HG03565 (cell line): ENCODE data around the gene THAP10.

Experiments
- ATAC-seq: cut with Tn5 transposase; IDR thresholded peaks from one replicate; pipeline ENCODE4 v1.9.1; 2021; ENCODE audit warnings: mild to moderate bottlenecking, moderate library complexity; ENCODE audit not compliant: unreplicated experiment

The THAP10 gene

GRCh38 chr15:70854666-70854976 is 37.6 kb downstream of the THAP10 start:
- no peak for ATAC-seq

DNA sequence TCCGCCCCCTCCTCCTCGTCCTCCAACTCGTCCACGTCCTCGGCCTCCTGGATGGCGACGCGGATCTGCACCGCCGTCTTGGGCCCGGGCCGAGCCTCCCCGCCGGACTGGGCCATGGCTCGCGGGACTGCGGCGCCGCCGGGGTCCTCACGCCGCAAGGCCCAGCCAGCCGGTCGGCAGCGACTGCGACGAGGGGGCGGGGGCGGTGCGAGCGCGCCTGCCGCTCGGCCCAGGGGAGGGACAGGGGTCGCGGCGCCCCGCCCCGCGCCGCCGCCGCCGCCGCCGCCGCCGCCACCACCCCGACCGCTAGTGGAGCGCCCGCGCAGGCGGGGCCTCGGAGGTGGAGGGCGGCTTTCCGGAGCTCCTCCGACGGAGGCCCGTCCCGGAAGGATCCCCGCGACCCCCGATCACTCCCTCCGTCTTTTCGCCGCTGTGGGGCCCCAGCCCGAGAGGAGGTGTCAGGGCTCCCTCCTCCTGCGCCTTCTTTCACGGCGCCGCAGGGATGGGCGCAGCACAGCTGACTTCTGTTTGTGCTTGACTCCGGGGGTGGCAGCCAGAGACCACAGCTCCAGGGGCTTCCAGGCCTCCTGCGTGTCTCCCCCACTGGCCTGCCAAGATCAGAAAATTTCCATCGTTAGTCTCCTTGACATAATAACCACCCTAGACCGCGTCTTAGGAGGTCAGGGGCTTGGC is 38.1 kb downstream of the THAP10 start, which contains the start of gene LARP6:
LARP6 (minus strand) TSS at position 185 of the 693 bp plus-strand sequence; CDS start at position 116, 69 bp downstream.
- ATAC-seq, result no peak

GRCh38 chr15:70853318-70853972 is 38.8 kb downstream of the THAP10 start:
- no peak for ATAC-seq

- no peak for ATAC-seq
Observed at GRCh38 chr15:70852501-70853317, 39.5 kb downstream of the THAP10 start.

DNA sequence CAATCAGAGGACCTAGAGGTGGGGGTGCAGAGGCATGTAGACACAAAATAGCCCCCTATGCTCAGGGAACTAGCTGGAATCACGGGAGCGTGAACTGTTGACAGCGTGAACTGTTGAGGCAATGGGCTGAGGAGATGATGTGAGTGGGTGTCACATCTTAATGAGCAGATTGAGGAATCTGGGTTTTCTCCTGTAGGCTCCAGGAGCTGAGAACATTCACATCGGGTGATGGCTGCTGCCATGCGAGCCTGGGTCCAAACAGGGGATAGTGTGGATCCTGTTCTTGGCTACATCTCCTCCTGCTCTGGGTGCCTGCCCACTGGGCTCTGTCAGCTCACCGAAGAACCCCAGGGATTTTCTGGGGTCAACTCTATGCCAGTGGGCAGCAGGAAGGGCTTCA is 40.3 kb downstream of the THAP10 start:
- ATAC-seq, result no peak

- ATAC-seq, result no peak
Observed at GRCh38 chr15:70845602-70846360, 46.5 kb downstream of the THAP10 start.

GRCh38 chr15:70837476-70837875 is 54.8 kb downstream of the THAP10 start:
- no peak for ATAC-seq

GRCh38 chr15:70835841-70836240 is 56.4 kb downstream of the THAP10 start:
- no peak for ATAC-seq

GRCh38 chr15:70835415-70835814 is 56.8 kb downstream of the THAP10 start:
- no peak for ATAC-seq

DNA sequence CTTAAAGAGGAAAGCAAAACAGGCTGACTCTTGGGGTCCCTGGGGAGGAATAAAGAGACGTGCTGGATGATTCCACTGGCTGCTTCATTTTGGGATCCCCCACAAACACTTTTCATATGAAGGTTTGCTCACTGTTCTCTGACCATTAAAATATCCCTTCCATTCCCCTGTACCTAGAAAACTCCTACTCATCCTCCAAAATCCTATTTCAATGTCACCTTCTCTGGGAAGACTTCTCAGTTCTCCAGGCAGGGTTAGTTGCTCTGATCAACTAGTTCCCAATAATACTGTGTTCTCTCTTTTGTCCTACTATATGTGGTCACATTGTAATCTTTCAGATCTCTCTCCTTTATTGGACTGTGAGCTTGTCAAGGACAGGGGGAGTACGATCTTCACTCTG is 57.2 kb downstream of the THAP10 start:
- ATAC-seq, result no peak

- ATAC-seq, result no peak
Observed at GRCh38 chr15:70833861-70834765, 58.1 kb downstream of the THAP10 start.

GRCh38 chr15:70833422-70833821 is 58.8 kb downstream of the THAP10 start:
- ATAC-seq, result no peak

DNA sequence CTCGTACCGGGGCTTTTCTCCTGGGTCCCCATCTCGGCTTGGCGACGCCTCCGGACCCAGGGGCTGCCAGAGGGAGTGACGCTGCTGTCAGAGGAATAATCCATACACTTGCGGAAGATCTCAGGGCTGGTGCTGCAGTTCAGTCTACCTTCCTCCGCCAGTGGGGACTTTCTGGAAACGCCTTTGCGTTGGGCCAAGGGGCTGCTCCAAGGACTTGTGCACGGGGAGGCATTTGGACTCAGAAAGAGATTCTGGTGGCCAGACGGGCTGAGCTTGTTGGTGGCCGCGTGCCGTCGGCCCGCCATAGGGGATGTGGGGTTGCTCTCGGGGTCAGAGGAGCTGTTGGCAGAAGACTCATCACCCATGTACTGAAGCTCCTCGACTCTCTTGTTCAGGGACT is 60.1 kb downstream of the THAP10 start:
- no peak for ATAC-seq
